OCI-LY3 (cell line): ENCODE results near the gene TNFAIP8L1.

Source experiments
- CTCF ChIP-seq: fragments of 200-600, 300-600 bp; sonication (generic); IDR thresholded peaks from 2 replicates; pipeline ENCODE4 v1.5.1; 2014; ENCODE audit warnings: antibody characterized with exemption, low read length, low read depth
- EZH2phosphoT487 ChIP-seq: fragments of 200-600 bp; shearing (Covaris generic); IDR thresholded peaks from 2 replicates; pipeline ENCODE4 v1.6.1; 2018; ENCODE audit warnings: antibody characterized with exemption, mixed run types, low read depth

DNA sequence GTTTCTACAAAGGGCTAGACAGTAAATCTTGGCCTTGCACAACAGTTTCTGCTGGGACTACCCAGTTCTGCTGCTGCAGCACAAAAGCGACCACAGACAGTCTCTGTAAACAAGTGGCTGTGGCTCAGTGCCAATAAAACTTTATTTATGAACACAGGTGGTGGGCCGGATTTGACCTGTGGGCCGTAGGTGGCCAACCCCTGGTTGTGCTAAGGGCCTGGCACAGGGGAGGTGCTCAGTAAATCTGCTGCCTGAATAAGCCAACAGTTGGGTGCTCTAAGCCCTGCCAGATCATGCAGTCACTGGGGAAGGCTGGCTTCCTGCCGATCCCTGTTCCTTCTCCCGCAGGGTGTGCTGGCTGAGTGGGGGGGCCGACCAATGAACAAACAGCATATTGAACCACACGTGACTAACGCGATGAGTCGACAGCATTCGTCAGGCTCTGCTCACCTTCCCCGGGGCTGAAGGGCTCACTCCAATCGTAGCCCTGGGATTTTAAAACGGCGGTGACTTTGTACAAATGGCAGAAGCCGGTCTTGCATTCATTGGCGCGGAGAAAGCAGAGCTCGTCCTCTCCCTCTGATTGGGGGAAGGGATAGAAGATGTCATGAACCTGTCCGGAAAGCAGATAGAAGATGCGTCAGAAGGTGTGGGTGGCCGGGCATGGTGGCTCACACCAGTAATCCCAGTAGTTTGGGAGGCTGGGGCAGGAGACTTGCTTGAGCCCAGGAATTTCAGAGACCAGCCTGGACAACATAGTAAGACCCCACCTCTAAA is 55.1 kb downstream of the TNFAIP8L1 start:
- TF ChIP-seq EZH2phosphoT487 (no peak), CTCF (no peak)
